GM12865 (cell line): Measurements from ENCODE around the gene CDH13.

Experiments used
- DNase-seq: peaks from one replicate; pipeline ENCODE4 v3.0.0; 2010; ENCODE audit warnings: low read depth
- H3K4me3 ChIP-seq: 2 replicates; pipeline ENCODE4 v1.5.1; 2011; ENCODE audit warnings: mild to moderate bottlenecking, low read depth, low read length, control low read depth
- CTCF ChIP-seq: IDR thresholded peaks from 2 replicates; pipeline ENCODE4 v1.5.1; 2011; ENCODE audit warnings: low read length, control low read depth, low read depth, inconsistent platforms; ENCODE audit not compliant: insufficient read depth; ENCODE audit errors: missing control alignments

The CDH13 gene

GRCh38 chr16:83200005-83200779 is 573.4 kb downstream of the CDH13 start:
- peak; percentile 19 for TF ChIP-seq CTCF
- H3K4me3 ChIP-seq: no peak overlapping the region
- peak; percentile 16 for DNase-seq

DNA sequence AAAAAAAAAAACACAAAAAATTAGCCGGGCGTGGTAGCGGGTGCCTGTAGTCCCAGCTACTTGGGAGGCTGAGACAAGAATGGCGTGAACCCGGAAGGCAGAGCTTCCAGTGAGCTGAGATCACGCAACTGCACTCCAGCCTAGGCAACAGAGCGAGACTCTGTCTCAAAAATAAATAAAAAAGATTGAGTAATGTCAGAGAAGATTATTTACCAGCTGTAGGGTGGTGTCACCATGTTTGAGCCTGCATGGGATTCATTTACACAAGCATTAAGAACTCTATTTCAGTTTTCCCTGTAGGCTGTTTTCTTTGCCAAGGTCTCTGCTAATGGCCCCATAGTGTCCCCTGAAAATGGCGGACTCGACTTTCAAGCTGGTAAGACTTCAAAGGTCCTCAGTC is 575.0 kb downstream of the CDH13 start:
- H3K4me3 ChIP-seq: no peak overlapping the region
- no peak for TF ChIP-seq CTCF
- no peak for DNase-seq

DNA sequence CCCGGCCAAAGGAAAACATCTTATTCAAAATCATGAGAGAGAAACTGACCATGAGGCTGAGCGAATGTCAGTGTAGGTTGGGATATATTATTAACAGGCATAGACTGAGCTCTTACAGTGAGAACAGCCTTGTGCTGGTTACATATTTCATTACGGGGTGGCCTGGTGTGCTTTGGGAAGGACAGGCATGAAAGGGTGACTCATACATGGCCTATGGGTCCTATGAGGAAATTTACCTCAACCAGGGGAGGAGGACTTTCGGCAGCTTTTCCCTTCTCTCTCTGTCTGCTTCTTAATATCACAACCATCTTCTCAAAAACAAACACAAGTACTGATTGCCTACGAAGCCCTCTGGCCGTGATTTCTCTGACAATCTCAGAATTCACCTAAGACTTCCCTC is 579.1 kb downstream of the CDH13 start:
- TF ChIP-seq CTCF: no peak
- H3K4me3 ChIP-seq: no peak overlapping the region
- DNase-seq: no peak

- no peak for TF ChIP-seq CTCF
- no peak overlapping the region for H3K4me3 ChIP-seq
- DNase-seq: no peak
These were observed 579.7 kb downstream of the CDH13 start for GRCh38 chr16:83206426-83206825.

DNA sequence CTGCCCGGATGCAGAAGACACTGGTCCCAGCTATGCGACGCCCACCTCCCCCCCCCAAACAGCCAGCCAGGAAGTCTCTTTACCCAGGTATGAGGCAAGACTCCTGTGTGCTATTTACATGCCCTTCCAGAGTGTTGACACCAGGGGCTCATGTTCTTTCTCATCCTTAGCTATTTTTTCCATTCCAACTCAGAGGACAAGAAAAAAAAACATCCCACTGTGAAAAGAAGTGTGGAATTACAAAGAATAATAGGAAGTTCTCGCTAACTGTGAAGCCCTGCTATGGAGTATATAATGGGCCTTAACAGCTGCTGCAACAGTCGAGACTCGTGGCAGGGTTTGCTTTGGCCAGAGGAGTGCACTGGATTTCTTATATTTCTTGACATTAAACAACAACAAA is 584.9 kb downstream of the CDH13 start:
- no peak overlapping the region for H3K4me3 ChIP-seq
- DNase-seq: no peak
- no peak for TF ChIP-seq CTCF

GRCh38 chr16:83212301-83212841 is 585.6 kb downstream of the CDH13 start:
- H3K4me3 ChIP-seq: no peak overlapping the region
- peak; percentile 36 for DNase-seq
- TF ChIP-seq CTCF: no peak

DNA sequence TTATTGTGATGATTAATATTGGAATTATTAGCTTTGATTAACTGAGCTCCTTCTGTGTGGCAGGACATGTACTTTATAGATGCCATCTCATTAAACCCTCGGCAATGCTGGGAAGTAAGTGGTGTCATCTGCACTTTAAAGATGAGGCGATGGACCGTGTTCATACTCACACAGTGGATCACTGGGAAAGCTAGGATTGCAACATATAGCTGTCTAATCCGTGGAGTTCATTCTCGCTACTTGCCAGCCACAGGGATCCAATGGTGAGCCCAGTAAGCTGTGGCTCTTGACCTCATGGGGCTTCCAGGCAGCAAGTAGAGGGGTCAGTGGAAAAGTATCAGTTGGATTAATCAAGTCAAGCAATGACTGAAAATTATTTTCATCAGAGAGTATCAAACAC is 587.9 kb downstream of the CDH13 start:
- H3K4me3 ChIP-seq: no peak overlapping the region
- no peak for DNase-seq
- TF ChIP-seq CTCF: no peak
